ENCODE data around the gene RAPGEF4.
A peak's percentile ranks its signal among the peaks of the same experiment; 100 is the strongest.

RAPGEF4 gene

GRCh38 chr2:172914341-172915008, 178.8 kb downstream of the RAPGEF4 start:
- no peak for DNase-seq

- DNase-seq: peak; percentile 19
Observed at GRCh38 chr2:172917716-172918115, 182.1 kb downstream of the RAPGEF4 start.

GRCh38 chr2:172919732-172920131, 184.1 kb downstream of the RAPGEF4 start:
- DNase-seq: no peak

GRCh38 chr2:172921532-172922236, 186.0 kb downstream of the RAPGEF4 start:
- peak; percentile 36 for DNase-seq

- no peak for DNase-seq
Observed at GRCh38 chr2:172922306-172922705, 186.7 kb downstream of the RAPGEF4 start.

- DNase-seq: no peak
Observed at GRCh38 chr2:172922815-172923214, 187.2 kb downstream of the RAPGEF4 start.

GRCh38 chr2:172924097-172924660, 188.5 kb downstream of the RAPGEF4 start:
- DNase-seq: no peak

- DNase-seq: no peak
Observed at GRCh38 chr2:172925600-172925999, 190.0 kb downstream of the RAPGEF4 start.

- no peak for DNase-seq
Observed at GRCh38 chr2:172926785-172927640, 191.4 kb downstream of the RAPGEF4 start.

GRCh38 chr2:172927641-172928357, 192.2 kb downstream of the RAPGEF4 start:
- DNase-seq: peak; percentile 81

GRCh38 chr2:172928756-172929155, 193.1 kb downstream of the RAPGEF4 start:
- DNase-seq: peak; percentile 74

- DNase-seq: no peak
Observed at GRCh38 chr2:172929644-172930043, 194.0 kb downstream of the RAPGEF4 start.

- DNase-seq: no peak
Observed at GRCh38 chr2:172930871-172931255, 195.2 kb downstream of the RAPGEF4 start.

- DNase-seq: peak; percentile 31
Observed at GRCh38 chr2:172931256-172931894, 195.7 kb downstream of the RAPGEF4 start.

GRCh38 chr2:172931918-172932520, 196.4 kb downstream of the RAPGEF4 start:
- peak; percentile 65 for DNase-seq

- DNase-seq: no peak
Observed at GRCh38 chr2:172937884-172938712, 202.5 kb downstream of the RAPGEF4 start.

- peak; percentile 20 for DNase-seq
Observed at GRCh38 chr2:172938713-172939375, 203.2 kb downstream of the RAPGEF4 start.

- DNase-seq: no peak
Observed at GRCh38 chr2:172943539-172943938, 207.9 kb downstream of the RAPGEF4 start.

GRCh38 chr2:172944022-172944793, 208.6 kb downstream of the RAPGEF4 start:
- DNase-seq: no peak
